ENCODE data around the gene RAD50. TPM values are rescaled to one million over a fixed set of nuclear protein-coding genes. Genes with fewer than 3 reads are reported as not detected.
A peak's percentile ranks its signal among the peaks of the same experiment; 100 is the strongest.

RAD50 gene
- total RNA-seq, 1 donor from 2014 or later: 33.2 TPM

DNA sequence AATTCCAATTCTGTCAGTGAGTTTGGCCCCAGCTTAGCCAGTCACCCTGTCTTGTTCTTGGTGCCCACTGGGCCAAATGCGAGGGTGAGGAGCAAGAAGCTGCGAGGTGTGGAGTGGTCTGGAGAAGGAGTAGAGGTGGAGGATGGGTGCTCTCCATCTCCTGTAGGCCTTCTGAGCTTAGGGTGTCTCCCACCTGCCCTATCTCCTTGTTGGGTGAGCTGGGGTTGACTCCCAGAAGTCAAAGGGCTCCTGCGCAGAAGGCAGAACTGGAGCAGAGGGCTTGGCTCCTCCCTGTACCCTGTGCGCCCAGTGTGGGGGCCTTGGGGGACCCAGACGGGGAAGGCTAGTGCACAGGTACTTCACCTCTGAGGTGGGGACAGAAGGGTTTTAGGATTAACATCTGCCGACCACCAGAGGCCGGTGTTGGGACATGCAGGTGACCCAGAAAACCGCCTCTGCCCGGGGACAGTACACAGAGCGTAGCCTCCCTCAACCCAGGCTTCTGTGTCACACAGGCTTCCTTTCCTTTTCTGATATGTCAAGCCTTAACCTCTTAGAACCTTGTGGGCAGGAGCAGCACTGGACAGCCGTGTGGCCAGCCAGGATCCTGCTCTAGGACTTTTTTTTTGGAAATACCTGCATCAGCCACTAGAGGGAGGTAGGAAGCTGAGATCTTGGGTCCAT is 30.3 kb upstream of the RAD50 start:
- Histone ChIP-seq H3K4me3 (no peak overlapping the region), H3K9me3 (peaks cover 2% of the 10 kb centered on the region), H3K4me1 (no peaks in the 10 kb centered on the region), H3K36me3 (no peaks in the 10 kb centered on the region), H3K27ac (no peak overlapping the region), H3K27me3 (ENCODE audit: low read depth) (no peaks in the 10 kb centered on the region)
- ATAC-seq (peak; percentile 86 to 92), DNase-seq (peak; percentile 49)
- TF ChIP-seq, protein P1, sequence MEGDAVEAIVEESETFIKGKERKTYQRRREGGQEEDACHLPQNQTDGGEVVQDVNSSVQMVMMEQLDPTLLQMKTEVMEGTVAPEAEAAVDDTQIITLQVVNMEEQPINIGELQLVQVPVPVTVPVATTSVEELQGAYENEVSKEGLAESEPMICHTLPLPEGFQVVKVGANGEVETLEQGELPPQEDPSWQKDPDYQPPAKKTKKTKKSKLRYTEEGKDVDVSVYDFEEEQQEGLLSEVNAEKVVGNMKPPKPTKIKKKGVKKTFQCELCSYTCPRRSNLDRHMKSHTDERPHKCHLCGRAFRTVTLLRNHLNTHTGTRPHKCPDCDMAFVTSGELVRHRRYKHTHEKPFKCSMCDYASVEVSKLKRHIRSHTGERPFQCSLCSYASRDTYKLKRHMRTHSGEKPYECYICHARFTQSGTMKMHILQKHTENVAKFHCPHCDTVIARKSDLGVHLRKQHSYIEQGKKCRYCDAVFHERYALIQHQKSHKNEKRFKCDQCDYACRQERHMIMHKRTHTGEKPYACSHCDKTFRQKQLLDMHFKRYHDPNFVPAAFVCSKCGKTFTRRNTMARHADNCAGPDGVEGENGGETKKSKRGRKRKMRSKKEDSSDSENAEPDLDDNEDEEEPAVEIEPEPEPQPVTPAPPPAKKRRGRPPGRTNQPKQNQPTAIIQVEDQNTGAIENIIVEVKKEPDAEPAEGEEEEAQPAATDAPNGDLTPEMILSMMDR (IDR thresholded peaks at IDR 0.05): peak; percentile 83
- intact Hi-C loops (cut with DNase I): no loop called here

DNA sequence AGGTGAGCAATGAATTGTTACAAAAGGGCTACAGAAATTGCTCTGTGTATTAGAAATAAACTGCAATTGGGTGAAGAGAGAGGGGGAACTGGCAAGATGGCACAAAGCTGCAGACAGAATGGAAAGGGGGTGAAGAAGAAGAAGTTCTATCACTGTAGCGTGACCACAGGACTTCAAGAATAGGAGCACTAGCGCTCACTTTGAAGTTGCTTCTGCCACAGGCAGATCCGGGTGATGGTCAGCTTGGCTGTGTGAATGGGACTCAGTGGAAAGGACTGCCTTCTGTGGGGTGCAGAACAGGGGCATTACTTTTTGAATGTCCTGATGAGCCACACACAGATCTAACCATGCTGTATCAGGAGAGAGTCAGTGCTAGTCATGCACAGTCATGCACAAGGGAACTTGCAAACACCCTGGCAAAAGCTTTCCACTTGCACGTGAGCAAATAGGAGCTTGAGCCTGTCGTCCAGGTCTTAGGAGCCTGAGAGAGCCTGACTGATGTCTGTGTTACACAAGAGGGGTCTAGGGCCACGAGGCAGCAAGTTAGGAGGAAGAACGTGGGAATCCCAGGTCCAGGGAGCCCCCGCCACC is 29.7 kb upstream of the RAD50 start:
- no peak overlapping the region for H3K27ac ChIP-seq
- TF ChIP-seq, protein P1 (IDR thresholded peaks at IDR 0.05): no peak
- H3K9me3 ChIP-seq: no peaks in the 10 kb centered on the region
- H3K4me3 ChIP-seq: no peak overlapping the region
- ATAC-seq (peak; percentile 23 to 28), DNase-seq (no peak)
- H3K36me3 ChIP-seq: no peaks in the 10 kb centered on the region
- intact Hi-C loops (cut with DNase I): no loop called here
- H3K27me3 ChIP-seq (ENCODE audit: low read depth): no peaks in the 10 kb centered on the region
- no peaks in the 10 kb centered on the region for H3K4me1 ChIP-seq

DNA sequence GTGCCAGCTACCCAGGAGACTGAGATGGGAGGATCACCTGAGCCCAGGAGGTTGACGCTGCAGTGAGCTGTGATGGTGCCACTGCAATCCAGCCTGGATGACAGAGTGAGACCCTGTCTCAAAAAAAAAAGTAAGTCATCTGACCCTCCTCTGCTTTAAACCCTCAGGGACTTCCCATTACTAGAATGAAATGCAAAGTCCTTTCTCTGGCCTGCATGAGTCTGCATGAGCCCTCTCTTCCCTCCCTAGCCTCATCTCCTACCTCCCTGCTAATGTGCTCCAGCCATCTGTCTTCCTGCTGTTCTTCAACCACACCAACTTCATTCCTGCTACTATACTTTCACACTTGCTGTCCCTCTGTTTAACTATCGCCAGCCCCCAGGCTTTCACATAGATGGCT is 28.8 kb upstream of the RAD50 start:
- no peak for ATAC-seq
- no peak for DNase-seq
- no peaks in the 10 kb centered on the region for H3K27me3 ChIP-seq (ENCODE audit: low read depth)
- no peak overlapping the region for H3K27ac ChIP-seq
- H3K9me3 ChIP-seq: no peaks in the 10 kb centered on the region
- no peaks in the 10 kb centered on the region for H3K36me3 ChIP-seq
- TF ChIP-seq, protein P1 (IDR thresholded peaks at IDR 0.05): no peak
- intact Hi-C loops (cut with DNase I): no loop called here
- H3K4me1 ChIP-seq: no peaks in the 10 kb centered on the region
- no peak overlapping the region for H3K4me3 ChIP-seq

DNA sequence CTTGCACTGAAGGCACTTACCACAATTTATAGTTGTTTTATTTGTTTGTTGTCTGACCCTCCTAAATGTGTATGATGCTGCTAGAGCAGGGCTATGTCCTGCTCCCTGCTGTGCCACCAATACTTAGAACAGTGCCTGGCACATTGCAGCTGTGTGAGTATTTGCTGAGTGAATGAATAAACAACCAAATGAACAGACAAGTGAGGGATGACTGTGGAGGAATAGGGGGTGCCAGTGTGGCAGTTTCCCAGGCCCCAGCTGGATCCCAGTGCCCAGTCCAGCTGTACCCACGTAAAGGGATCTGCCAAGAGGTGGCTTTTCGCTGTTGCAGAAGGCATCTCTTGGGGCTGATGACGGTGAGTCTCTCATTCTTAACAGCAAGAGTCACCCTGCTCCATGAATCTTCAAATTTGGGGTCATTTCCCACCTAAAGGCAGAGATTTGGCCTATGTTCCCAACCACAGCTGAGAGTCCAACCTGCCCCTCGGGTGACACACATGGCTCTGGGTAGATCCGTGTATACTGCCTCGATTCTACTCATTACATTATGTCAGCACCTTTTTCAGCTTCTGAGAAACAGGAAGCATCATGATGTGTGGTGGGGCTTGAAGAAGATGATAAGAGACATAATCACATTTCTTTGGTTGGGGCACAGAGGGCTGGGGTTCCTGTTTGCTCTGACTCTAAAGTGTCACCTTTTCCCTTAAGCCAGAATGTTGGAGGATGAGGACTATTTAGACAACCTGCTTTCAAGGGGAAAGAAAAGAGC is 27.7 kb upstream of the RAD50 start:
- intact Hi-C loops (cut with DNase I): no loop called here
- ATAC-seq (no peak), DNase-seq (no peak)
- Histone ChIP-seq H3K9me3 (no peaks in the 10 kb centered on the region), H3K27me3 (ENCODE audit: low read depth) (no peaks in the 10 kb centered on the region), H3K4me1 (no peaks in the 10 kb centered on the region), H3K4me3 (no peak overlapping the region), H3K27ac (no peak overlapping the region), H3K36me3 (no peaks in the 10 kb centered on the region)
- TF ChIP-seq, protein P1 (IDR thresholded peaks at IDR 0.05): no peak

DNA sequence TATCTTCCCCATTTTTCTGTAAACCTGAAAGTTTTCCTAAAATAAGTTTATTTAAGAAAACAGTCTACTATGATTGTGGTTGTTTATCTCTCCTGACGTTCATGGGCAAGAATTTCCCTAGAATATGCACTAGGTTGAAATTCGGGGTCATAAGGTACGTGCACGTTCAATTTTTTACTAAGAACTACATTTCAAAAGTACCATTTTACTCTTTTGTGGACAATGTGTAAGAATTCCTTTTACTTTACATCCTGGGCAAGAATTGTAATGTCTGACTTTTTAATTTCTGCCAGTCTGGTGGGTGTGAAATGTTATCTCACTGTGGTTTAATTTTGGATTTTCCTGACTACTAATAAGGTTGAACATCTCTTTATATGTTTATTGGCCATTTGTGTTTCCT is 25.8 kb upstream of the RAD50 start:
- H3K27ac ChIP-seq: no peak overlapping the region
- DNase-seq (no peak), ATAC-seq (no peak)
- no peaks in the 10 kb centered on the region for H3K9me3 ChIP-seq
- TF ChIP-seq, protein P1 (IDR thresholded peaks at IDR 0.05): no peak
- no peaks in the 10 kb centered on the region for H3K36me3 ChIP-seq
- H3K4me1 ChIP-seq: no peaks in the 10 kb centered on the region
- no peaks in the 10 kb centered on the region for H3K27me3 ChIP-seq (ENCODE audit: low read depth)
- intact Hi-C loops (cut with DNase I): no loop called here
- H3K4me3 ChIP-seq: no peak overlapping the region
